ENCODE measurements around the gene PRIMPOL.
"Not testable (repeated sequence)": the region's sequence is repeated elsewhere in the genome, so short reads cannot be mapped to it uniquely, and the experiment has no call there.

PRIMPOL gene

DNA sequence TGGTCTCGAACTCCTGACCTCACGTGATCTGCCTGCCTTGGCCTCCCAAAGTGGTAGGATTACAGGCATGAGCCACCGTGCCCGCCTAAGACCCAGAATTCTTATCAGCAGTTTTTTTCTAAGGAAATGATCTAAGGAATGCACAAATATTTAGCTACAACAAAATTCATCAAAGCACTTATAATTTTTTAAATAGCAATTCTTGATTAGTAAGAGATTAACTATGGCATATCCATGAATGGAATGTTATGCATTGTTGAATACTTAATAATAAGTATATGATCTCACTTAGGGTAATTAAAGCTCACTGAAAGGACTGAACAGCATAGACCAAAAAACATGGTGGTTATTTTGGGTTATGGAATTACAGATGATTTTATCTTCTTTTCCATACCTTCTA lies 66.0 kb downstream of the PRIMPOL start:
- no peak for DNase-seq

DNA sequence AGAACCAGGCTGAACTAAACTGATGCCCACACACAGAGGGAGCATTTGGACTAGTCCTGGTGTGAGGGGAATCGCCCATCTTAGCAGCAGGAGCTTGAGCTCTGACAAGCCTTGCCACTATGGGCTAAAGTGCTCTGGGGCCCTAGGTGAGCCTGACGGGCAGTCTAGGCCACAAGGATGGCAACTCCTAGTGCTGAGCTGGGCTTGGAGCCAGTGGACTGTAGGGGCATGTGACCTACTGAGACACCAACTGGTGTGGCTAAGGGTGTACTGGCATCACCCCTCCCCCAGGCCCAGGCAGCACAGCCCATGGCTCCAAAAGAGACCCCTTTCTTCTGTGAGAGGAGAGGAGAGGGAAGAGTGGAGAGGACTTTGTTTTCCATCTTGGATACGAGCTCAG lies 69.9 kb downstream of the PRIMPOL start:
- no peak for DNase-seq

DNA sequence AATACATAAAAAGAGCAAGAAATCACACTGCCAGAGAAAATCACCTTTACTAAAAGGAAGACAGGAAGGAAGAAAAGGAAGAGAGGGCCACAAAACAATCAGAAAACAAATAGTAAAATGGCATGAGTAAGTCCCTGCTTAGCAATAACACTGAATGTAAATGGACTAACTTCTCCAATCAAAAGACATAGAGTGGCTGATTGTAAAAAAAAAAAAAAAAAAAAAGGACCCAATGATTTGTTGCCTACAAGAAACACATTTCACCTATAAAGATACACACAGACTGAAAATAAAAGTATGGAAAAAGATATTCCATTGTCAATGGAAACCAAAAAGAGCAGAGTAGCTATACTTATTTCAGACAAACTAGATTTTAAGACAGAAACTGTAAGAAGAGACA lies 71.7 kb downstream of the PRIMPOL start:
- no peak for DNase-seq

DNA sequence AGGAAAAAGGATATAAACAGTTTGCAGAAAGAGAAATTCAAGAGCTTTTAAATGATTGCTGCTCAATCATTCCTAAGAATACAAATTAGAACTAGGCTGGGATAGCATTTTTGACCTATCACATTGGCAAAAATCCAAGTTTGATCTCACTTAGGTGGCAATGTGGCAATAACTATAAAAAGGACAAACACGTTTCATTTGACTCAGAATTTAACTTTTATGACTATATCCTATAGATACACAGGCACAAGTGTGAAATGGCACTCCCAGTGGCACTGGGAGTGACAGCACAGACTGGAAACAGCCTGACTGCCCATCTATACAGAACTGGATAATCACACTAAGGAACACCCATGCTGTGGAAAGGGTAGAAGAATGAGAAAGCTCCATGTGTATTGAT lies 73.3 kb downstream of the PRIMPOL start:
- DNase-seq = no peak

DNA sequence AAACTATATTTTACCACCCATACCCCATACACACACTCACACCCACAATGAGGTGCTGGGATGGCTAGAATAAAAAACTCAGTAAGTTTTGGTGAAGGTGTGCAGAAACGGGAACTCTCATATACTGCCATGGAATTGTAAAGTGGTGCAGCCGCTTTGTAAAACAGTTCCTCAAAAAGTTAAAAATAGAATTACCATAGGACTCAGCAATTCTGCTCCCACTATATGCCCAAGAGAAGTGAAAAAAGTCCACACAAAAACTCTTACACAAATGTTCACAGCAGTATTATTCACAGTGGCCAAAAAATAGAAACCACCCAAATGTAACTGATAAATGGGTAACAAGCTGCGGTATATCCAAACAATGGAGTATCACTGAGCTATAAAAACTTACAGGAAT lies 77.9 kb downstream of the PRIMPOL start:
- no peak for DNase-seq

DNA sequence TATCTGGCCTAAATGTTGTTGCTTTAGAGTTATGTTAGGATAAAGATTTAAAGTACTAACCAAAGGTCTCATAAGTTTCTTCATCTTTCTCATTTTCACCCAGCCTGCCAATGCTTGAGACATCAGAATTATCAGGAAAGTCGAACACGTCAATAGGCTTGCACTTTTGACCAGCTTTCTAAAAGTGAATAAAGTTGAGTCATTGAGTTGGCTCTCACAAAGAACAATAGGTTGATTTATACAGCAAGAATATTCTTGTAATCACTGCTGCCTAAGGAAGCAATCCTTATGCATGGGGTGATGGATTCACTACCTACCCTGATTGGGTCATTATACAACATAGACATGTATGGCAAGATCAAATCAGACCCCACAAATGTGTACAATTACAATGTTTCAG lies 79.3 kb downstream of the PRIMPOL start:
- no peak for DNase-seq

DNA sequence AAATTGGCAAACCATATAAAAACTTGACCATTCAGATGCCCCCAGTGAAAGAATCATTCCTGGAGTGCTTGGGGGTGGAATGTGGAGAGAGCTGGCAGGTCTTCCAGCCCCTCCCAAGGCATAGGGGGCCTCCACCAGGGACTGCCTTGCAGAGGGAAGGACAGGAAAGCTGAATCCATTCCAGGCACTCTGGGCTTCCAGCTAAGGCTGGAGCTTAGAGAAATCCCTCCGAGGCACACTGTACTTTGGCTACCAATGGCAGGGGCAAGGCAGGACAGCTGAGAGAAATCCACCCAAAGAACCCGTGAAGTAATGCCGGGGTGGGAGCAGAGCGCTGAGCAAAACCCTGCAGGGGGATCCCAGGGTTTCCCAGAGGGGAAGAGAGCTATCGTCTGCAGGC lies 80.4 kb downstream of the PRIMPOL start:
- no peak for DNase-seq

DNA sequence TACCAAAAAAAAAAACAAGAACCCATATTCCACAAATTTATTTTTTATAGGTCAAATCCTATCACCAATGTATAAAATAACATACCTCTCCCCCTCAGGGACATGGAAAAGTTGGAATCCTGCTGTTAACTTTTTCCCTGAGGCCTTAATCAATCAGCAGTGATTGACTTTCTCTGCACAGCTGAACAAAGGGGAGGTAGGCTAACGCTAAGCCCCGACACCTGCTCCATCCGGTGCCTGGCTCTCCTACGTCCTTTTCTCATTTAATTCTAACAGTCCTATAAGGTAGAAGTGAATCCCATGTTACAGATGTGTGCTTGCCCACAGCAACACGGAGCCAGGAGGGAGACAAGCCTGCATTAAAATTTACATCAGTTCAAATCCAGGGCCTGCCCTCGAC lies 81.5 kb downstream of the PRIMPOL start:
- DNase-seq = no peak

DNA sequence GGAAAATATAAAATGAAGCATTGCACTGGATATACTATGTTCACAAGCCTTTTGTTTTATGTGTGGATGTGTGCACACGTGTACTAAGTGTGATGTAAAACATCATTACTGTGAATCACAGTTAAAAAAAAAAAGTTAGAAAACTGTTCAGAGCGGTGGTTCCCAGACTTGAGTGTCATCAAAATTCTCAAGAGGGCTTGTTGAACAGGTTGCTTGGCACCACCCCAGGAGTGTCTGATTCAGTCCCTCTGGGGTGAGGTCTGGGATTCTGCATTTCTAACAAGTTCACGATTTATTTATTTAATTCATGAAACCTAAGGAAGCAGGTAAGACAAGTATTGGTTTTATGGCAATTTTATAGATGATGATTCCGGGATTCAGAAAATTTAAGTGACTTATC lies 82.6 kb downstream of the PRIMPOL start:
- no peak for DNase-seq

DNA sequence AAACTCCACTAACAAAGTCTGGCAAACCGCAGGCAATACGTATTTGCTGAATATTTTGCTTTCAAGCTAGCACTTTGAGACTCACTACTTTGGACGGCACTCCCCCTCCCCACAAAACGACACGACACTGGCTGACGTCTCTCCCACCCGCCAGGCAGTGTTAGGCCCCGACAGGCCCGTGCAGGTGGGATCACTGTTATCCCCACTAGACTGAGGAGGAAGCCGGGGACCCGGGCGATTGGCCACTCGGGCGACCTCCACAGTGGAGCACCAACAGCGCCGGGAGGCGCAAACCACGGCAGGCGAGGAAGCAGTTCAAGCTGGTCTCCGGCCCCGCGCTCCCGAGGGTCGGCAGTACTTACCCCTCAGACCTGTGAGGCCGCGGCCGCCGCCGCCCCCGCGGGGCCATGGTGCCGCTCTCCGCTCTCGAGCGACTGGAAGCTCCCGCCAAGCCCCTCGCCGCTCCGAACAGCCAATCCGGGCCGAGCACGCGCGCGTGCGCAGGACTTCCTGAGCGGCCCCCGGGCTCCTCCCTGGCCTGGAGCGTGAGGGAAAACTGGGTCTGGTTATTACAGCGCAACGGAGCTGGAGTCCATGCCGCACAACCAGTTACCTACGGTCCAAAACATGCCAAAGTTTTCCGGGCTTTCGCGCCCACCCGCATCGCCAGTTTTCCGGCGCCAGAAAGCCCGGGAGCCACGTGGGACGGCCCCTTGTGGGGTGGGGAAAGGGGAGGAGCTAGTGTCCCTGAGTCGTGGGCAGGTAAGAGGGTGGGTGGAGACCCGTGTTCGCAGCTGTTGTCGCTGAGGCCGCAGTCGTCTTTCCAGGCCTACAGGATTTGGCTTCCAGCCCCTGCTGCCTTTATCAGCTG lies 84.4 kb downstream of the PRIMPOL start, which contains the start of gene CENPU:
CENPU (minus strand) TSS at position 443 of the 871 bp plus-strand sequence; CDS start at position 409, 34 bp downstream.
- peak; percentile 97 for DNase-seq

DNA sequence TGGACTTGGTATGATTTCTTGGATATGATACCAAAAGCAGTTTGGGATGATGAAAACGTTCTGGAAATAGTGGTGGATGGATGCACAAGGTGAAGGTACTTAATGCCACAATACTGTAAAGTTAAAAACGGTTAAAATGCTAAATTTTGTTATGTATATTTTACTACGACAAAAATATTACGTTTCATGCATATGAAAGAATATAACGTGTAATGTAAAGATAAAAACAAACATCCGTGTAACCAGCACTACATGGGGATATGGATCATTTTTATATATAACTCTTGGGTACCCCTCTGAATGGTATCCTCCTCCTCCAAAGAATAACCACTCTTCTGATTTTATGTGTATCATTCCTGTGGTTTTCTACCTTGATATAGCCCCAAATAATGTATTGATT lies 85.2 kb downstream of the PRIMPOL start:
- no peak for DNase-seq

DNA sequence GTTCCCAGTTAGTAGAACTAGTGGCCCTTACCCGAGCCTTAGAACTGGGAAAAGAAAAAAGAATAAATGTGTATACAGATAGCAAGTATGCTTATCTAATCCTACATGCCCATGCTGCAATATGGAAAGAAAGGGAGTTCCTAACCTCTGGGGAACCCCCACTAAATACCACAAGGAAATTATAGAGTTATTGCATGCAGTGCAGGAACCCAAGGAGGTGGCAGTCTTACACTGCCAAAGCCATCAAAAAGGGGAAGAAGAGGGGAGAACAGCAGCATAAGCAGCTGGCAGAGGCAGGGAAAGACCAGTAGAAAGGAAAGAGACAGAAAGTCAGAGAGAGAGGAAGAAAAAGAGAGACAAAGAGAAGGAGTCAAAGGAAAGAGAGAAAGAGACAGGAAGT lies 90.0 kb downstream of the PRIMPOL start:
- not testable (repeated sequence) for DNase-seq

DNA sequence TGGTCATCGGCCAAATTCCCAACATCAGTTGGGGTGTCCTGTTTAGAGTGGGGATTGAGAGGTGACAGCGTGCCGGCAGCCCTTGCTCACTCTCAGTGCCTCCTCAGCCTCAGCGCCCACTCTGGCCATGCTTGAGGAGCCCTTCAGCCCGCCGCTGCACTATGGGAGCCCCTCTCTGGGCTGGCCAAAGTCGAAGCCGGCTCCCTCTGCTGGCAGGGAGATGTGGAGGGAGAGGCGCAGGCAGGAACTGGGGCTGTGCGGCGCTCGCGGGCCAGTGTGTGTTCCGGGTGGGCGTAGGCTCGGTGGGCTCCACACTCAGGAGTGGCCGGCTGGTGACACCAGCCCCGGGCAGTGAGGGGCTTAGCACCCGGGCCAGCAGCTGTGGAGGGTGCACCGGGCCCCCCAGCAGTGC lies 91.4 kb downstream of the PRIMPOL start:
- no peak for DNase-seq

DNA sequence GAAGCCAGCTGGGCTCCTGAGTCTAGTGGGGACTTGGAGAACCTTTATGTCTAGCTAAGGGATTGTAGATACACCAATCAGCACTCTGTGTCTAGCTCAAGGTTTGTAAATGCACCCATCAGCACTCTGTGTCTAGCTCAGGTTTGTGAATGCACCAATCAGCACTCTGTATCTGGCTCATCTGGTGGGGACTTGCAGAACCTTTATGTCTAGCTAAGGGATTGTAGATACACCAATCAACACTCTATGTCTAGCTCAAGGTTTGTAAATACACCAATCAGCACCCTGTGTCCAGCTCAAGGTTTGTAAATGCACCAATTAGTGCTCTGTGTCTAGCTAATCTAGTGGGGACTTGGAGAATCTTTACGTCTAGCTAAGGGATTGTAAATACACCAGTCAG lies 92.1 kb downstream of the PRIMPOL start:
- DNase-seq = not testable (repeated sequence)

DNA sequence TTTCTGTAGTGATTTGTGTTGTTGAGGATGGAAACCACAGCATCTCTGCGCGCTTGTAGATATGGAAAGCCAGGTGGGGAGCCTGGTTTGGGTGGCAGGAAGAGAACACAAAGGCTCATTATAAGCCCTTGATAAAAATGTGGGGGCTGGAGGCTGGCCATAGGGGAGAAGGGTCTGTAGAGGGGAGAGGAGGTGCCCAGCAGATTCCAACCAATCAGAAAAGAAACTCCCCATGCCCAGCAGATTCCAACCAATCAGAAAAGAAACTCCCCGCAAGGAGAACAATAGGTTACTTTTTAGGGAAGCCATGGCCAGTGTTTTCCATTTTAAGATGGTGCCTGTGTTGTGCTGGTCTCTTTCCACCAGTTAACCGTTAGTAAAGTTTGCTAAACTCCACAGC lies 94.1 kb downstream of the PRIMPOL start:
- DNase-seq = no peak

DNA sequence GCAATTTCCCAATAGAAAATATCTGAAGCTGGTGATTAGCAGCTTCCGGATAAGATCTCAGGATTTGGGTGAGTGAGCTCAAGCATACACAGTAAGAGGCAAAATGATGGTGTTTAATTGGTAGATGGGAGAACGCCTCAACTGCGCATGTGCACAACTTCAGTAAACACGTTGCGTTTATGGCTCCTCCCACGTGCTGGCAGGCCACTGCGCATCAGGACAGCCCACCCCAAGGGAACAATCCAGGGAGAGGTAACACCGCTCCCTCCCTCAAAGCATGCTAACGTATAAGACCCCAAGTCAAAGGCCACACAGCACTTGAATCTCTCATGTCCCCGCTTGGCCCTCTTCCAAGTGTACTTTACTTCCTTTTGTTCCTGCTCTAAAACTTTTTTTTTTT lies 94.7 kb downstream of the PRIMPOL start:
- no peak for DNase-seq

Data from CD4-positive, alpha-beta T cell treated with Interleukin-17A for 1 hour (primary cell).